Stimulated activated CD4-positive, alpha-beta T cell treated with anti-CD3 and anti-CD28 coated beads, Interleukin-1b, Interleukin-23, amount 100 ng/mL, for 48 hours (primary cell): ENCODE measurements around the gene SLC7A7.
"Not testable (repeated sequence)": the region's sequence is repeated elsewhere in the genome, so short reads cannot be mapped to it uniquely, and the experiment has no call there.

ENCODE experiments used
- DNase-seq: peaks from one replicate; pipeline ENCODE4 v3.0.0-alpha.2; 2020

Gene SLC7A7

DNA sequence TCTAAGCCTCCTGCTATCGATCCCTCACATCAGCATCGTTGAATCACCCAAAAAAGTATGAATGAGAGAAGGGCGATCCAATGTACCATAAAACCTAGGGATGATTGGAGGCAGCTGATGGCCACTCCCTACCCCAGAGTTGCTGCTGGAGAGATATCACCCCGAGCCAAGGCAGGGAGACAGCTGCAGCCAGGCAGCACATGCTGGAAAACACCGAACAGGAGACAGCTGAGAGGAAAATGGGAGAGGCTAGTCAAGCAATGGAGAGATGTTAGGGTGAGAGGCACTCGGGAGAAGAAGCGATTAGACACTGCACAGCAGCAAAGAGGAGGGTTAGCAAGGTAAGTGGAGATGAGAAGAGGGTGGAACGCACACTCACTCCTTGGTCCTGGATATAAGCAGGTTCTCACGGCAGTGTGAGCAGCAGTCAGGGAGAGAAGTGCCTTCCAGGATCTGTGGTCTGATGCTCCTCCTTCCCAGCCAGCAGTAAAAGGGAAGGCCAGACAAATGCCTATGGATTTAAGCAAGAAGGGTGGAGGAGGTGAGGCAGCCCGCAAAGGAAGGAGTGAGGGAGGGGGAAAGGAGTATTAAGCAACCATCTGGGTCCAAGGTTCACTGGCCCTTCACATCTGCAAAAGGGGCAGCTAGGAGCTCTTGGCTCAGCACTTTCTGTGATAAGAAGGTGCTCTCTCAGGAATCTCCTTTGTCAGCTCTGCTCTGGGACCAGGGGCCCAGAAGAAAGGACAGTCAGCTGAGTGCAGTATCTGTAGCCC, at the start of gene SLC7A7:
SLC7A7 (minus strand) TSS at position 495 of the 773 bp plus-strand sequence. CDS start 2,037 bp downstream, outside the sequence.
- no peak for DNase-seq

DNA sequence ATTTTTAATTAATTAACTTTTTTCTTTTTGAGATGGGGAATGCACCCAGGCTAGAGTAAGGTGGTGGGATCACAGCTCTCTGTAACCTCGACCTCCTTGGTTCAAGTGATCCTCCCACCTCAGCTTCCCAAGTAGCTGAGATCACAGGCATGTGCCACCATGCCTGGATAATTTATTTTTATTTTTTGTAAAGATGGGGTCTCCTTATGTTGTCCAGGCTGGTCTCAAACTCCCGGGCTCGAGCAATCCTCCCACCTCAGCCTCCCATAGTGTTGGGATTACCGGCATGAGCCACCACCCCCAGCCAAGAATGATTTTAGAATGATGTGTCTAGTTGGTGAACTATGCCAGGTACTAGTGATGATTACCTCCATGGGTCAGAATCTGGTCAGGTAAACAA, 49.7 kb upstream of the SLC7A7 start:
- no peak for DNase-seq

DNA sequence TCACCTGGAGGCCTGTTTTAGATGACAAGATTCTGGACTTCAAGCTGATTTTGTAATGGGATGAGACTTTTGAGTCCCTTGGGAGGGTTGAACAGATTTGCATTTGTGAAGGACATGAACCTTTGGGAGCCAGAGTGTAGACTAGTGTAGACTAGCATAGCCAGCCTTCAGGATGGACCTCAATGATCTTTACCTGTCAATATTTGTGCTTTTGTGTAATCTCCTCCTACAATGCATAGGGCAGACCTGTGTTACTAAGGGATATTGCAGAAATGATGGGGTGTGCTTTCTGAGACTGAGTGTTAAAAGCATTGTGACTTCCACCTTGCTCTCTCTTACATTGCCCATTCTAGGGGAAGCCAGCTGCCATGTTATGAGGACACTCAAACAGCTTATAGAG, 46.4 kb upstream of the SLC7A7 start:
- no peak for DNase-seq

DNA sequence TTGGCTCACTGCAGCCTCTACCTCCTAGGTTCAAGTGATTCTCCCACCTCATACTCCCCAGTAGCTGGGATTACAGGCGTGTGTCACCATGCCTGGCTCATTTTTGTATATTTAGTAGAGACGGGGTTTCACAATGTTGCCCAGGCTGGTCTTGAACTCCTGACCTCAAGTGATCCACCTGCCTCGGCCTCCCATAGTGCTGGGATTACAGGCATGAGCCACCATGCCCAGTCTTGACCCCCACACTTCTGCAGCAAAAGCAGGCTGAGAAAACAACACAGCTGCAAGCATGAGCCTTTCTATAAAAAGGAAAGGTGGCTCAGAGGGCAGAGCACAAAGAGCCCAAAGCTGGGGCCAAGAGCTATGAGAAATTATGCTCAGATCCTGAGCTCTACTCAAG, 45.1 kb upstream of the SLC7A7 start:
- not testable (repeated sequence) for DNase-seq

DNA sequence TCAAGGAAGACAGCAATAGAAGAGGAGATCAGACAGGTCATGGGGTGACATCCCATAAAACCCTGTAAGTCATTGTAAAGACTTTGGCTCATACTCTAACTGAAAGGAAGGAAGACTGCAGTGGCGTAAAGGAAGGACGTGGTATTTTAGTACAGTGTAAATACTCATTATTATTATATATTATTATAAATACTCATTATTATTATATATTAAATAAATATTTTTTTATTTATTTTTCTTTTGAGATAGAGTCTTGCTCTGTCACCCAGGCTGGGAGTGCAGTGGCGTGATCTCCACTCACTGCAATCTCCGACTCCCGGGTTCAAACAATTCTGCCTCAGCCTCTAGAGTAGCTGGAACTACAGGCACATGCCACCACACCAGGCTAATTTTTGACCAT, 41.2 kb upstream of the SLC7A7 start:
- DNase-seq, result no peak

DNA sequence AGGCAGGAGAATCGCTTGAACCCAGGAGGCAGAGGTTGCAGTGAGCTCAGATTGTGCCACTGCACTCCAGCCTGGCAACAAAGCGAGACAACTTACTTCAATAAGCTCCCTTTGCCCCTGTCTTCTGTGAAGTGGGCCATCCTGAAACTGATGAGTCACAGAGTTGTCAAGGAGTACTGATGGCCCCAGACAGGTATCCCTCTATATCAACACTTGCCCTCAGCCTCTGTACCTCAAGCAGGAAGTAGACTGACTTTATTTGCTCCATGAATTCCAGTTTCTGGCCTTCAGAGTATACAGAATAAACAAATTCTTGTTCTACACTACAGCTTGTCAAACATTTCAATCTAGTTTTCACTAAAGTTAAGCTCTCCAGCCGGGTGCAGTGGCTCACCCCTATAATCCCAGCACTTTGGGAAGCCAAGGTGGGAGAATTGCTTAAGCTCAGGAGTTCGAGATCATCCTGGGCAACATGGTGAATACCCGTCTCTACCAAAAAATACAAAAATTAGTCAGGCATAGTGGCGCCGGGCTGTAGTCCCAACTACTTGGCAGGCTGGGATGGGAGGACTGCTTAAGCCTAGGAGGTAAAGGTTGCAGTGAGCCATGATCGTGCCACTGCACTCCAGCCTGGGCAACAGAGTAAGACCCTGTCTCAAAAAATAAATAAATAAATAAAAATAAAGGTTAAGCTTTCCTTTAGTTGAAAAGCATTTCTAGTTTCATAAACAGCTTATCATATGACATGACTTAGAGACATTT, 39.9 kb upstream of the SLC7A7 start:
- DNase-seq, result no peak

DNA sequence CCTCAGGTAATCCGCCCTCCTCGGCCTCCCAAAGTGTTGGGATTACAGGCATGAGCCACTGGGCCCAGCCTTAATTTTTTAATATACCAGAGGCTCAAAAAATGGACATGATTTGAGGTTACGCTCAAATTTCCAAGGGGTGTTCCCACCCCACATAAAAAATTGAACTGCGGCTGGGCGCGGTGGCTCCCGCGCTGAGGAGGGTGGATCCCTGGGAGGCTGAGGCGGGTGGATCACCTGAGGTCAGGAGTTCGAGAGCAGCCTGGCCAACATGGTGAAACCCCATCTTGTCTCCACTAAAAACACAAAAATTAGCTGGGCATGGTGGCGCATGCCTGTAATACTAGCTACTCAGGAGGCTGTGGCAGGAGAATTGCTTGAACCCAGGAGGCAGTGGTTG, 39.1 kb upstream of the SLC7A7 start:
- not testable (repeated sequence) for DNase-seq

DNA sequence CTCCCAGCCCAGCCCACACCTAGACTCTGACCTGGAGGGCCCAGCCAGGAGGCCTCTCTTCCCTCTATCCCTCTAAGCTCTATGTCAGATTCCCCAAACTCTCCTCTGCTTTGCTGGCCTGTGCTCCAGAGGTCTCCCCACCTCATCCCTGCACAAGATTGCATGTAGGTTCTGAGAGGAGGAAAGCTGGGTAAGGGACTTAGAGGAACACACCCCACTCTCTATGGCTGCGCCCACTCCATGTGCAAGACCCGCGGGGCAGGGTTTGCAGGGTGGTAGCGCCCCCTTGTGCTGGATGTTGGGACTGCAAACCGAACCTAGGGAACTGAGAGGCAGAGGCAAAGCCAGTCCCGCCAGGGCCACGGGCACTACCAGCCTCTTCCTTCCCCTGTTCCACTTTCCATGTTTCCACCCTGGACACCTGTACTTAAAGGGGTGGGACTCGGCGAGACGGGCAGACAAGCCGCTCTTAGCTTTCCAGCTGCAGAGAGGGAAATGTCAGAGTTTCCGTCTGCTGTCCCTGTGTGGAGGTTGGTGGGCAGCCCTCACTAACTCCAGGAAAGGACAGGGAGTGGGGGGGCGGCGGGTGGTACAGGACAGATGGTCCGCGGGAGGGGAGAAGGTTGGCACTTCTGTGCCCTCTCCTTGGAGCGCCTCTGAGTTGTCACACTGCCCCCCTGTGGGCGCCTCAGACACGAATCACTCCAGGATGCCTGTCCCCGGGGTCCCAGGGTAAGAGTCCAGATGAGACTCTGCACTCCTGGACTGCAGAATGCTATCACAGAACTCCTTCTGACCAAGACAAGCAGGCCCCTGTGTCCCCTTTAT, 37.9 kb upstream of the SLC7A7 start:
- DNase-seq, result peak; percentile 91

DNA sequence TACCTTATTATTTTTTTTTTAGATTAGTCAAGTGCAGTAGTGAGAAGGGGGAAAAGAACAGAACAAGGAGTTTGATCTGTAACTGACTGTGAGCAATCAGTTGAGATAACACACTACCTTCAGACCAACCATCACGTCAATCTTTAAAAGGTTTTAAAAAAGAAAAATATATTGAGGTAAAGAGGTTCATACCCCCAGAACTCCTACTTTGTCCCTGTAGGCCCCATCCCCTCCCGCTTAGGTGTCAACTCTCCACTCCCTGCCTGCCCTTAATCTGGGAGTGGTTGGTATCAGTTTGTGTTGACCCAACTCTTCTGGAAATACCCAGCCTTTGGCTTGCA, 37.3 kb upstream of the SLC7A7 start:
- no peak for DNase-seq

DNA sequence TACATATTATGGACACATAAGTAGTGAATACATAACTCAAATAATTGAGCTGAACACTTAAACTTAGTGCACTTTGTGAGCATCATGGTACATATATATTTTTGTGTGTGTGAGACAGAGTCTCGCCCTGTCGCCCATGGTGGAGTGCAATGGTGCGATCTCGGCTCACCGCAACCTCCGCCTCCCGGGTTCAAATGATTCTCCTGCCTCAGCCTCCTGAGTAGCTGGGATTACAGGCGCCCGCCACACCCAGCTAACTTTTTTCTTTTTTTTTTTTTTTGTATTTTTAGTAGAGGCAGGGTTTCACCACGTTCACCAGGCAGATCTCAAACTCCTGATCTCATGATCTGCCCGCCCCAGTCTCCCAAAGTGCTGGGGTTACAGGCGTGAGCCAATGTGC, 36.9 kb upstream of the SLC7A7 start:
- DNase-seq, result not testable (repeated sequence)

DNA sequence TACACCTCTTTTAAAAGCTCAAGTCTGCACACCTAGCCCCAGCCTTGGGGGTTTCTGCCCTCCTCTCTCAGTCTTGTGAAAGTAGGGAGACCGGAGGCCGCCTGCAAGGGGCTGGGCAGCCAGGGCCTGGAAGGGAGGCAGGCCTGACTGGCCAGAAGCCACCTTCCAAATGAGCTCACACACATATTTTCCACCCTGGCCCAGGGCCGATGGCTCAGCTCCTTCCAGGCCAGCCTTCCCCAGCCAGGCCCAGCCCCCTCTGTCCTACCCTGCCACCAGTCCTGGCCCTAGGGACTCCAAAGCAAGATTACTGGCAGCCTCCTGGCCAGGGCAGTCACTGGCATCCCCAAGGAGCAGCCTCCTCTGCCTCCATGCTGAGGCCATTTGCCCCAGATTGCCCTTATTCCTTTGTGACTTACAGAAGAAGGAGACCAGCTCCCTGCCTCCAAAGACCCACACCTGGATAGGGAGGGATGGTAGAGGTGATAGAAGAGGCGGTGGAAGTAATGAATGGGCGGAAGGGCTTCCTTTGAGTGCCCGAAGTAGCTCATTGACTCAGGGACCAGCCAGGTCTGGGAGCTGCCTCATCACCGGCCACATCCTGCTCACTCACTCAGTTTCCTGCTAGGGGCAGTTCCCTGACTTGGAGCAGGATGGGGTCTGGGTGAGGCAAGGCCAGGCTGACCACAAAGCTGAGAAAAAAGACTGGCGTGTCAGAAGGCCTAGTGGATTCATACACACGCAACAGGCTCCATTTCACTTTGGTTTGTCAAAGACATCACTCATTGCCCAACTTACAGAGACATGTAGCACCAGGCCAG, 35.9 kb upstream of the SLC7A7 start:
- DNase-seq, result peak; percentile 54

DNA sequence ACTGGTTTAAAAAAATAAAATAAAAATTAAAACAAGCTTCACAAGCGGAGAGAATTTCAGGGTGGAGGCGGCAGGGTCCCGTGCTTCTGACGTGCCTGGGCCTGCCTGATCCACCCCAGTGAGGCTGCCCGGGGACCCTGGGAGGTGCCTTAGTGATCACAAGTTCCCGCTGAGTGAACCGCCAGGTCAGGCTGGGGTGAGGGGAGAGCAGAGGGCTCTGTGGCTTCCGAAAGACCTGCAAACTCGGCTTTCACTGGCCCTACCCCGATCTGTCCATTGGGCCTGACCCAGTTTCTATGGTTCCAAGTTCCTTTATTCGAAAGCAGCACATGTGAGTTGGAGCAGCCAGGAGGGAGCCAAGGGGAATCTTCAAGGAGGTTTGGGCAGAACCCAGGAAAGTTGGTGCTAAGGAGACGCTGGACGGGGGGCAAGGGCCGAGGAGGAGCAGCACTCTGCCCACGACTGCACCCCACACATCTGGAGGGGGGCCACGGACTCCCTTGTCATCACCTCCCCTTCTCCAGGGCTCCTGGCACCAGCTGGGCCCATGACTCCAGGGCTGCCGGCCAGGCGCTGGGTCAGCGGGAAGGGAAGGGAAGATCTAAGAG, 34.1 kb upstream of the SLC7A7 start:
- no peak for DNase-seq

DNA sequence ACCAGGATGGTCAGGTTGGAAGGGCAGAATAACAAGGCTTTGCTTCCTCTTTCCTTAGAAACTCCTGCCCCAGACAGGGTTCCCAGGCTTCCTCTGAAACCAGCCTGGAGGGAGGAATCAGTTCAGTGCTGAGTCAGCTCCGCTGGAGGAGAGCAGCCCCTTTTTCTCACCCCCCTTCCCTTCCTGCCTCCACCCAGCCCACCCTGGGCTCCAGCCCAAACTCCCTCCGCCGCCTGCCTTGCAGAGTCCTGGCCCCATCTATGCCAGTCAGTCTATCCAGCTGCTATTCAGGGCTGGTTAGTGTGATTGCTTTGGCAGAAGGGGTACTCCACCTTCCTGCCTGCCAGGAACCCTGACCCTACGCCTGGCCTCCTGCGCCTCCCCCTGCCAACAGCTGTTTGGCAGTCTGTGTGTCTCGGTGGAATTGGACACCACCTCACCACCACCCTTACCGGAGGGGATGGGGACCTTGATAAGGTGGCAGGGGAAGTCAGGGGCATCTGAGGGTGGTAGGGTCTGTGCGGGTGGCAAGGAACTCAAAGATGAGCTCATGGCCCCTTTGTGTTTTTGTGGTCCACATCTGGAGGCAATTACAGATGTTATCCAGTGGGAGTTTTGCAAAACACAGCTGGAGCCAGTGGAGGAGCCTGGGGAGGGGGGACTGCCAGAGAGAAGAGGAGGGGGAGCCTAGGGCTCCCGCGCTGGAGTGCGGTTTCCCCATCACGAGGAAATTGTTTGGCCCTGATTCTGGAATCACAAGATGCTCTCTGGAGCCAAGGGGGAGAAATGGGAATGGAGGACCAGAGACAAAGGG, 33.3 kb upstream of the SLC7A7 start:
- no peak for DNase-seq

DNA sequence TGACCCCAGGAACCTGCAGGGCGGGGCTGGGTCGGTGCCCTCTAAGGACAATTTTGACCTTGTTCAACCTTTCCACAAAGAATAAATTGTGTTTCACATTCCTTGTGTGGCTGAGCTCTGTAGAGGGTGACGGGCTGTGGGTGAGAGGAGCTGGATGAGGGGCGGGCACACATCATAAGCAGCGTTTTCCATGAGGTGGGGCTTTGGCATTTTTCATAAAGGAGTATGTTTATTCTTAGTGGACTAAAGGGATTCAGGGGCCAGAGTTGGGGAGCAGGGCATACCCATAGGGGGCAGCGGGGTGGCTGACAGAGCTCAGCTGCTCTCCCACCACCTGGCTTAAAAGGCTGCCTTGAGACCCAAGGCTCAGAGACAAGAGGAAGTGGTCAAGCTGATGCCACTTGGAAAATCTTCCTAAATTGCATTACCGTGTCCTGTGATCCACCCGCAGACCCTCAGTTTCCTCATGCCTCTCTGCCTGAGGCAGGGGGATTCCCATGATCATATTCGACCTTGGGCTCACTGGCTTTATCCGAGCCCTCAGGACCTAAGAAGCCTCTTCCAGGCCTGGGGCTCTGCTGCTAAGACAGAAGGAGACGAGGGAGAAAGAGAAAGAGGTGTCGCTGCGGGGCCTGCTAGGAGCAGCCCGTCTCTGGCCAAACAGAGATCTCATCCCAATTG, 32.6 kb upstream of the SLC7A7 start:
- no peak for DNase-seq

DNA sequence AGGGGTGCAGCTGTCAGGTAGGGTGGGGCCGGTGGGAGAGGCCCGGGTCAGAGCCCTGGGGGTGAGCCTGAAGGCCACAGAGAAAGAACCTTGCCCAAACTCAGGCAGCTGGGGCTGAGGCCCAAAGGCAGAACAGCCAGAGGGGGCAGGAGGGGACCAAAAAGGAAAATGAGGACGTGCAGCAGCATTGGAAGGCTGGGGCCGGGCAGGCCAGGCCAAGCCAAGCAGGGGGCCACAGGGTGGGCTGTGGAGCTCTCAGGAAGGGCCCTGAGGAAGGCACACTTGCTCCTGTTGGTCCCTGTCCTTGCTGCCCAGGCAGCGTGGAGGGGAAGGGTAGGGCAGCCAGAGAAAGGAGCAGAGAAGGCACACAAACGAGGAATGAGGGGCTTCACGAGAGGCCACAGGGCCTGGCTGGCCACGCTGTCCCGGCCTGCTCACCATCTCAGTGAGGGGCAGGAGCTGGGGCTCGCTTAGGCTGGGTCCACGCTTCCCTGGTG, 31.6 kb upstream of the SLC7A7 start:
- DNase-seq, result no peak

DNA sequence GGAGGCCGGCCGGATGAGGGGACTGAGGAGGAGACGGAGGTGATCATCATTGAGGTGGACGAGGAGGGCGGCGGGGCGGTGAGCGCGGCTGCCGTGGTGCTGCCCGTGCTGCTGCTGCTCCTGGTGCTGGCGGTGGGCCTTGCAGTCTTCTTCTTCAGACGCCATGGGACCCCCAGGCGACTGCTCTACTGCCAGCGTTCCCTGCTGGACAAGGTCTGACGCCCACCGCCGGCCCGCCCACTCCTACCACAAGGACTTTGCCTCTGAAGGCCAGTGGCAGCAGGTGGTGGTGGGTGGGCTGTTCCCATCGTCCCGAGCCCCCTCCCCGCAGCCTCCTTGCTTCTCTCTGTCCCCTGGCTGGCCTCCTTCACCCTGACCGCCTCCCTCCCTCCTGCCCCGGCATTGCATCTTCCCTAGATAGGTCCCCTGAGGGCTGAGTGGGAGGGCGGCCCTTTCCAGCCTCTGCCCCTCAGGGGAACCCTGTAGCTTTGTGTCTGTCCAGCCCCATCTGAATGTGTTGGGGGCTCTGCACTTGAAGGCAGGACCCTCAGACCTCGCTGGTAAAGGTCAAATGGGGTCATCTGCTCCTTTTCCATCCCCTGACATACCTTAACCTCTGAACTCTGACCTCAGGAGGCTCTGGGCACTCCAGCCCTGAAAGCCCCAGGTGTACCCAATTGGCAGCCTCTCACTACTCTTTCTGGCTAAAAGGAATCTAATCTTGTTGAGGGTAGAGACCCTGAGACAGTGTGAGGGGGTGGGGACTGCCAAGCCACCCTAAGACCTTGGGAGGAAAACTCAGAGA, 30.8 kb upstream of the SLC7A7 start:
- DNase-seq, result no peak

DNA sequence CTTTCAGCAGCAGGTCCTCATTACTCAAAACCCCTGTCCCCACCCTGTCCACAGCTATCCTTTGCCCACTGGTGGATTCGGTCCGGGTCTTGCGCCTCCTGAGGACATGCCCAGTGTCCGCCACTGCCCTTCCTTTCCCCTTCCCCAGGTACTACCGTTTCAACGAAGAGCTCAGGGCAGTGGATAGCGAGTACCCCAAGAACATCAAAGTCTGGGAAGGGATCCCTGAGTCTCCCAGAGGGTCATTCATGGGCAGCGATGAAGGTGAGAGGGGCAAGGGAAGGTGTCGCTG, 29.8 kb upstream of the SLC7A7 start:
- no peak for DNase-seq

DNA sequence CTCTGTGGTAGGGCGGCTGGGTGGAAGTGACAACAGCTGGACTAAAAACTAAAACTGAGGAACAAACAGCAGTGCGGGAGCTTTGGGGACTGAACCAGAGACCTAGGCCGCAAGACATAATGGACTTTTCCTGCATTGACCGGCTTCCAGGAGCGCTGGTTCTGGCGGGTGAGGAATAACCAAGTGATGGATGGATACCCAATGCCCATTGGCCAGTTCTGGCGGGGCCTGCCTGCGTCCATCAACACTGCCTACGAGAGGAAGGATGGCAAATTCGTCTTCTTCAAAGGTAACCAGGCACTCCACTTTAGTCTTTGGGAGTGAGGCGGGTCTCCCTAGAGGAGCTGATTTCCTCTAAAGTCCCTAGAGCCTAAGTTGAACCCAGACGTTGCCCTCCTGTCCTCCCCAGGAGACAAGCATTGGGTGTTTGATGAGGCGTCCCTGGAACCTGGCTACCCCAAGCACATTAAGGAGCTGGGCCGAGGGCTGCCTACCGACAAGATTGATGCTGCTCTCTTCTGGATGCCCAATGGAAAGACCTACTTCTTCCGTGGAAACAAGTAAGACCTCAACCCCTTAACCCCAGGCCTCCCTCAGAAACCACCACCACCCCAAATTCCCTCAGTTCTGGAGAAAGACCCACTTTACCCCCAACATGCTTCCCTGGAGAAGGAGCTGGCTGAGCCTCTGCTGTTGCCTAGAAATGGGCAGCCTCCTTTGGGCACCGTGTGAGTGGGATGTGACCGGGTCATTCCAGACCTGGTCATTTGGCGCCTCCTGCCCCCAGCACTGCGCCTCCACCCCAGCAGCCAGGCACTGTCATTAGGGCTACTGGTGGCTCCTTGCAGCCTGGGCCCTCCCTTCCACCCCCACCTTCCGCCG, 29.2 kb upstream of the SLC7A7 start:
- no peak for DNase-seq
